WTC11 (cell line): ENCODE measurements around the gene VSX1. TPM values are rescaled to one million over a fixed set of nuclear protein-coding genes. Genes with fewer than 3 reads are reported as not detected.

Experiments
- ATAC-seq: fragments of 200-7000 bp; cut with Tn5 transposase; 2 replicates; pipeline ENCODE4 v1.10.0; 2021; ENCODE audit warnings: mild to moderate bottlenecking, moderate library complexity
- CTCF ChIA-PET: fragments of 300-600 bp; sonication (Branson Sonifier 250); formaldehyde crosslinking; loops from one replicate; lab custom pipeline; 2021; ENCODE audit warnings: antibody characterized with exemption; lab: Charles Lee
- POLR2A ChIA-PET: fragments of 350-600 bp; sonication (Branson Sonifier 250); formaldehyde crosslinking; loops from one replicate; lab custom pipeline; 2021; ENCODE audit warnings: antibody characterized with exemption; lab: Charles Lee
- DNase-seq: peaks from one replicate; pipeline ENCODE4 v3.0.0; 2021; ENCODE audit warnings: low spot score
- H3K27ac Mint-ChIP-seq: 2 replicates; pipeline ENCODE4 v1.8.0; 2021; ENCODE audit warnings: mixed read lengths
- H3K27me3 Mint-ChIP-seq: 2 replicates; pipeline ENCODE4 v1.8.0; 2021; ENCODE audit warnings: low read depth, mild to moderate bottlenecking, moderate library complexity, mixed read lengths
- H3K36me3 Mint-ChIP-seq: 2 replicates; pipeline ENCODE4 v1.8.0; 2021; ENCODE audit warnings: mixed read lengths
- H3K4me1 Mint-ChIP-seq: 2 replicates; pipeline ENCODE4 v1.8.0; 2022; ENCODE audit warnings: mixed read lengths
- H3K4me3 Mint-ChIP-seq: 2 replicates; pipeline ENCODE4 v1.8.0; 2021; ENCODE audit warnings: mild to moderate bottlenecking, moderate library complexity, mixed read lengths
- H3K9me3 Mint-ChIP-seq: 2 replicates; pipeline ENCODE4 v1.8.0; 2021; ENCODE audit warnings: mixed read lengths
- ATF2 ChIP-seq: sonication (generic); formaldehyde crosslinking; IDR thresholded peaks from 2 replicates; pipeline ENCODE4 v1.8.1; 2022; ENCODE audit warnings: low read depth, missing genetic modification reagents, borderline replicate concordance
- ATF3 ChIP-seq: sonication (generic); formaldehyde crosslinking; conservative IDR thresholded peaks from 2 replicates; pipeline ENCODE4 v1.8.1; 2022; ENCODE audit warnings: mild to moderate bottlenecking, missing genetic modification reagents
- FOXK1 ChIP-seq: sonication (generic); formaldehyde crosslinking; IDR thresholded peaks from 2 replicates; pipeline ENCODE4 v1.8.0; 2022; ENCODE audit warnings: mild to moderate bottlenecking, moderate library complexity, missing genetic modification reagents
- GABPB1 ChIP-seq: sonication (generic); formaldehyde crosslinking; IDR thresholded peaks from 2 replicates; pipeline ENCODE4 v1.8.1; 2023; ENCODE audit warnings: mild to moderate bottlenecking, missing genetic modification reagents
- HMGA2 ChIP-seq: fragments of 250-450 bp; sonication (Bioruptor Pico); IDR thresholded peaks from 2 replicates; pipeline ENCODE4 v1.4.0; 2021; ENCODE audit warnings: mild to moderate bottlenecking, moderate library complexity
- IRF1 ChIP-seq: sonication (generic); formaldehyde crosslinking; IDR thresholded peaks from 2 replicates; pipeline ENCODE4 v1.8.0; 2023; ENCODE audit warnings: missing genetic modification reagents
- MXD4 ChIP-seq: fragments of 250-450 bp; sonication (Bioruptor Pico); IDR thresholded peaks from 2 replicates; pipeline ENCODE4 v1.8.0; 2021; ENCODE audit warnings: mild to moderate bottlenecking, moderate library complexity, borderline replicate concordance
- NFE2L1 ChIP-seq: sonication (generic); formaldehyde crosslinking; IDR thresholded peaks from 2 replicates; pipeline ENCODE4 v1.8.1; 2023; ENCODE audit warnings: missing genetic modification reagents
- RELA ChIP-seq: sonication (generic); formaldehyde crosslinking; IDR thresholded peaks from 2 replicates; pipeline ENCODE4 v1.8.1; 2022; ENCODE audit warnings: missing genetic modification reagents, mild to moderate bottlenecking, borderline replicate concordance
- TCF7 ChIP-seq: sonication (generic); formaldehyde crosslinking; IDR thresholded peaks from 2 replicates; pipeline ENCODE4 v1.8.0; 2022; ENCODE audit warnings: mild to moderate bottlenecking, low read depth, missing genetic modification reagents, moderate library complexity
- USF1 ChIP-seq: sonication (generic); formaldehyde crosslinking; IDR thresholded peaks from 2 replicates; pipeline ENCODE4 v1.8.0; 2022; ENCODE audit warnings: mild to moderate bottlenecking, missing genetic modification reagents
- ZNF138 ChIP-seq: sonication (generic); formaldehyde crosslinking; conservative IDR thresholded peaks from 2 replicates; pipeline ENCODE4 v1.8.1; 2022; ENCODE audit warnings: mild to moderate bottlenecking, moderate library complexity, missing genetic modification reagents
- ZNF532 ChIP-seq: fragments of 250-450 bp; sonication (Bioruptor Pico); IDR thresholded peaks from 2 replicates; pipeline ENCODE4 v1.9.0; 2021; ENCODE audit warnings: mild to moderate bottlenecking, borderline replicate concordance
- ZSCAN18 ChIP-seq: fragments of 250-450 bp; sonication (Bioruptor Pico); IDR thresholded peaks from 2 replicates; pipeline ENCODE4 v2.1.2; 2022; ENCODE audit warnings: mild to moderate bottlenecking, moderate library complexity
- total RNA-seq: library from RNA; stranded (reverse); gene quantifications from 3 replicates; pipeline ENCODE4 v1.2.3, GENCODE V29; 2021

The VSX1 gene
- total RNA-seq, 1 experiment from 2014 or later: not detected

GRCh38 chr20:25042531-25043498 lies 39.1 kb downstream of the VSX1 start:
- no peaks in the 10 kb centered on the region for H3K9me3 Mint-ChIP-seq
- no peaks in the 10 kb centered on the region; the same call in 1 of the 2 replicates for H3K27me3 Mint-ChIP-seq
- no peak overlapping the region for H3K4me3 Mint-ChIP-seq
- no peaks in the 10 kb centered on the region for H3K36me3 Mint-ChIP-seq
- ChIA-PET CTCF (no interaction called here), POLR2A (no interaction called here)
- H3K27ac Mint-ChIP-seq: no peak overlapping the region
- peak; percentile 66 for ATAC-seq
- H3K4me1 Mint-ChIP-seq: no peaks in the 10 kb centered on the region
- TF ChIP-seq ATF2: no peak
- no peak for TF ChIP-seq FOXK1 (CRISPR knock-in tag)
- no peak for TF ChIP-seq HMGA2 (CRISPR knock-in tag)
- TF ChIP-seq ZSCAN18 (CRISPR knock-in tag): no peak
- TF ChIP-seq ZNF532 (CRISPR knock-in tag): no peak
- no peak for TF ChIP-seq USF1 (CRISPR knock-in tag)
- TF ChIP-seq NFE2L1 (CRISPR knock-in tag): no peak
- no peak for TF ChIP-seq RELA
- TF ChIP-seq MXD4 (CRISPR knock-in tag): no peak
- TF ChIP-seq TCF7 (CRISPR knock-in tag): no peak
- TF ChIP-seq IRF1: no peak
- no peak for TF ChIP-seq ZNF138 (CRISPR knock-in tag)
- no peak for TF ChIP-seq ATF3 (CRISPR knock-in tag)
- no peak for TF ChIP-seq GABPB1 (CRISPR knock-in tag)
- no peak for DNase-seq
